ENCODE results near the gene GP9. TPM values are rescaled to one million over a fixed set of nuclear protein-coding genes. Genes with fewer than 3 reads are reported as not detected.

GP9 gene
- total and polyA plus RNA-seq, 2 donors (not counting 1 experiment from before 2014, with no cell fraction given), result not detected

GRCh38 chr3:129046732-129047552 is 13.6 kb upstream of the GP9 start:
- H3K4me2 ChIP-seq (replicated peaks; ENCODE audit: low read depth, low read length, poor library complexity, severe bottlenecking), result peak overlapping the region; percentile 77
- peaks cover 2 to 11% of the 10 kb centered on the region in 2 donors for H3K4me1 ChIP-seq (ENCODE audit: control insufficient read depth in 2 of 2, insufficient read depth in 2 of 2, low read length in 2 of 2)
- Mint-ChIP-seq H3K4me3 (no peak overlapping the region), H3K4me1 (peaks cover 2% of the 10 kb centered on the region), H3K27me3 (peaks cover 35% of the 10 kb centered on the region), H3K9me3 (ENCODE audit: insufficient read depth) (peaks cover 13% of the 10 kb centered on the region), H3K27ac (no peak overlapping the region)
- DNase-seq, result no peak
- H4K20me1 ChIP-seq (ENCODE audit: control insufficient read depth, insufficient read depth, low read length, poor library complexity, severe bottlenecking), result no peaks in the 10 kb centered on the region
- ChIA-PET POLR2A (no interaction called here), CTCF (no interaction called here)
- peaks cover 1 to 22% (median 8%) of the 10 kb centered on the region in 3 donors for H3K9me3 ChIP-seq (ENCODE audit: control extremely low read depth in 1 of 3, control insufficient read depth in 2 of 3, insufficient read depth in 1 of 3, low read length in 2 of 3)
- H3K9ac ChIP-seq (ENCODE audit: low read length), result no peak overlapping the region
- H3K4me3 ChIP-seq (ENCODE audit: control extremely low read depth in 1 of 5, extremely low read depth in 1 of 5, insufficient read depth in 1 of 5, low read depth in 2 of 5, low read length in 4 of 5), result no peak overlapping the region
- no peak overlapping the region for H3K27ac ChIP-seq (ENCODE audit: low read length in 2 of 2)
- no peak overlapping the region for H2AFZ ChIP-seq (ENCODE audit: insufficient read depth, low read depth, low read length, poor library complexity, severe bottlenecking)
- no peak for TF ChIP-seq EZH2 (IDR thresholded peaks at IDR 0.05; ENCODE audit: borderline replicate concordance, insufficient read depth, low read depth, low read length, poor library complexity, severe bottlenecking)
- TF ChIP-seq CTCF (IDR thresholded peaks at IDR 0.05), result no peak
- no peaks in the 10 kb centered on the region for H3K79me2 ChIP-seq (ENCODE audit: control insufficient read depth, insufficient read depth, low read length)
- H3K36me3 ChIP-seq (replicated peaks in 1 of 2; ENCODE audit: control extremely low read depth in 1 of 2, control insufficient read depth in 1 of 2, extremely low read depth in 1 of 2, insufficient read depth in 2 of 2, low read length in 1 of 2), result no peaks in the 10 kb centered on the region
- H3K27me3 ChIP-seq (replicated peaks in 1 of 4; ENCODE audit: control extremely low read depth in 1 of 4, control insufficient read depth in 3 of 4, insufficient read depth in 4 of 4, low read length in 3 of 4), result peaks cover 0 to 34% (median 10%) of the 10 kb centered on the region in 4 experiments
- WGBS (ENCODE audit: insufficient coverage), result 95% methylated on average over 46 of the region's 46 CpGs
- no peak for ATAC-seq (ENCODE audit: low read depth)
- intact Hi-C loops (cut with micrococcal nuclease), result no loop called here

DNA sequence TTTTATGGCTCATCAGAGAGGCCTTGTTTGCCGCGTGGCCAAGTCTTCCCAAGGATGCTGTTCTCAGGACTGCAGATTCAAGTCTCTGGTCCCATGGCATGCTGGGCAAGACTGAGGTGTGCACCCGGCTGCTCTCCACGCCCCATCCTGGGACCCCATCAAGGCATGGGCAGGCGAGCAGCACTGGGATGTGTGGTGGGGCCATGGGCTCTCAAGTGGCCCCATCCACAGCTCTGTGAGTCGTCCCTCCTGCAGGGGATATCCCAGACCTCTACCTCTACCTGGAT is 13.1 kb upstream of the GP9 start:
- ATAC-seq (ENCODE audit: low read depth) (no peak), DNase-seq (no peak)
- H3K36me3 ChIP-seq (replicated peaks in 1 of 2; ENCODE audit: control extremely low read depth in 1 of 2, control insufficient read depth in 1 of 2, extremely low read depth in 1 of 2, insufficient read depth in 2 of 2, low read length in 1 of 2), result no peaks in the 10 kb centered on the region
- WGBS (ENCODE audit: insufficient coverage), result 90% methylated on average over 6 of the region's 6 CpGs
- H3K4me1 ChIP-seq (ENCODE audit: control insufficient read depth in 2 of 2, insufficient read depth in 2 of 2, low read length in 2 of 2), result peaks cover 2 to 11% of the 10 kb centered on the region in 2 donors
- no peak overlapping the region for H3K9ac ChIP-seq (ENCODE audit: low read length)
- CTCF ChIA-PET, result interaction anchor here (1.8 kb wide), 1 partner anchor 77 kb away, joined by 8 read pairs; no protein-coding TSS in a partner anchor
- H3K4me3 ChIP-seq (ENCODE audit: control extremely low read depth in 1 of 5, extremely low read depth in 1 of 5, insufficient read depth in 1 of 5, low read depth in 2 of 5, low read length in 4 of 5), result no peak overlapping the region
- peaks cover 0 to 32% (median 9%) of the 10 kb centered on the region in 4 experiments for H3K27me3 ChIP-seq (replicated peaks in 1 of 4; ENCODE audit: control extremely low read depth in 1 of 4, control insufficient read depth in 3 of 4, insufficient read depth in 4 of 4, low read length in 3 of 4)
- no peak for TF ChIP-seq CTCF (IDR thresholded peaks at IDR 0.05)
- peaks cover 10% of the 10 kb centered on the region for H3K9me3 Mint-ChIP-seq (ENCODE audit: insufficient read depth)
- H3K27ac Mint-ChIP-seq, result no peak overlapping the region
- no peak overlapping the region for H3K4me2 ChIP-seq (replicated peaks; ENCODE audit: low read depth, low read length, poor library complexity, severe bottlenecking)
- POLR2A ChIA-PET, result no interaction called here
- H3K79me2 ChIP-seq (ENCODE audit: control insufficient read depth, insufficient read depth, low read length), result no peaks in the 10 kb centered on the region
- H4K20me1 ChIP-seq (ENCODE audit: control insufficient read depth, insufficient read depth, low read length, poor library complexity, severe bottlenecking), result no peaks in the 10 kb centered on the region
- peaks cover 29% of the 10 kb centered on the region for H3K27me3 Mint-ChIP-seq
- intact Hi-C loops (cut with micrococcal nuclease), result no loop called here
- peaks cover 2% of the 10 kb centered on the region for H3K4me1 Mint-ChIP-seq
- H2AFZ ChIP-seq (ENCODE audit: insufficient read depth, low read depth, low read length, poor library complexity, severe bottlenecking), result no peak overlapping the region
- H3K9me3 ChIP-seq (ENCODE audit: control extremely low read depth in 1 of 3, control insufficient read depth in 2 of 3, insufficient read depth in 1 of 3, low read length in 2 of 3), result peaks cover 1 to 22% (median 8%) of the 10 kb centered on the region in 3 donors
- no peak overlapping the region for H3K4me3 Mint-ChIP-seq
- H3K27ac ChIP-seq (ENCODE audit: low read length in 2 of 2), result no peak overlapping the region

Data from B cell (primary cell).